HG03558 (cell line): ENCODE results near the gene NWD2.
"Not testable (repeated sequence)": the region's sequence is repeated elsewhere in the genome, so short reads cannot be mapped to it uniquely, and the experiment has no call there.

Source experiments
- ATAC-seq: cut with Tn5 transposase; IDR thresholded peaks from one replicate; pipeline ENCODE4 v1.9.1; 2021; ENCODE audit warnings: moderate number of reproducible peaks; ENCODE audit not compliant: unreplicated experiment; ENCODE audit errors: extremely low read depth

The NWD2 gene, protein sequence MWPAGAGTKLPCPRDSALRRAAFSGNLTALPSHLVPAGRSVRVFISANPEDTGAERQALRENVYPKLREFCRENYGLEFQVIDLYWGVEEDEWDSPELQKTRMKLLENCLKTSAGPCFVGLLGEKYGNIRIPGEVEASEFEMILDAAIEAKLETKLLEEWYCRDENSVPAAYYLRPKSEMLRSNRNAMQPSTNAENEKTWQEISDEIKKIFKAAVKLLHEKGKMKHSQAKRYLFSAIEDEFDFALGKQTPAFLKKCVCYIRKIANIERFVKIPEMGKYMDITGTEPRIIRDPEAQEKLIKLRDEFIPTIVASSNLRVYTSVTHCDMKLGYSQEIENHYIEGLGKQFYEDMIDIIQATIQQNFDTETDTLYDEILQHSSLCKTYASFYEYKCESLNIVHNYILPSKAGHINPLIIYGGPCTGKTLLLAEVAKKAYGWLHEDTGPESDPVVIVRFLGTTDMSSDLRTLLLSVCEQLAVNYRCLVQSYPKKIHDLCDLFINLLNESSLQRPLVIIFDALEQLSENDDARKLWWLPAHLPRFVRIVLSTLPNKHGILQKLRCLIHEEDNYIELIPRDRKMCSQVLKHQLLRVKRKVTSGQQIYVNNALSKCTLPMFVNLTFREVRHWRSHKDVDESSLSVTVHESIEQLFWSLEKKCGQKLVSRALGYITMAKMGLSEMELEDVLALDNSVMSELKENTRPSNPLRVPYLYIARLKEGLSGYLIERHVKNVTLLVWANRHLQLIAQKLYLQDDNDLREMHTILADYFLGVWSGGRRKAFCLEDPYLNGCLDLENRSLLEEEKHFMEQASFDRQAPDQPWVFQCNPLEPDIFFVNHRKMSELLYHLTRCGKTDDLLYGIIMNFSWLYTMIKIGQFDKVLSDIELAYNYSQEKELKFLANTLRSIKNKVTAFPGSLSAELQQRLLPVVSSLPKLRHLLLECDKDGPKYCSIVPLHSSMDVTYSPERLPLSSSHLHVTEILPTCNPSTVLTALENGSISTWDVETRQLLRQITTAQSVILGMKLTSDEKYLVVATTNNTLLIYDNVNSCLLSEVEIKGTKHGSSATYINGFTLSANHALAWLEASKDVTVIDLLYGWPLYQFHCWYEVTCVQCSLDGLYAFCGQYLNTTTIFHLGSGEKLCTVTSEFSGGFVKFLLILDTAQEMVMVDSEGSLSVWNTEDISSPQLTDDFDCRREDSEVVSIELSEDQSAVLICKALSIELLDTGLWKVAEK (N-terminal part only)

DNA sequence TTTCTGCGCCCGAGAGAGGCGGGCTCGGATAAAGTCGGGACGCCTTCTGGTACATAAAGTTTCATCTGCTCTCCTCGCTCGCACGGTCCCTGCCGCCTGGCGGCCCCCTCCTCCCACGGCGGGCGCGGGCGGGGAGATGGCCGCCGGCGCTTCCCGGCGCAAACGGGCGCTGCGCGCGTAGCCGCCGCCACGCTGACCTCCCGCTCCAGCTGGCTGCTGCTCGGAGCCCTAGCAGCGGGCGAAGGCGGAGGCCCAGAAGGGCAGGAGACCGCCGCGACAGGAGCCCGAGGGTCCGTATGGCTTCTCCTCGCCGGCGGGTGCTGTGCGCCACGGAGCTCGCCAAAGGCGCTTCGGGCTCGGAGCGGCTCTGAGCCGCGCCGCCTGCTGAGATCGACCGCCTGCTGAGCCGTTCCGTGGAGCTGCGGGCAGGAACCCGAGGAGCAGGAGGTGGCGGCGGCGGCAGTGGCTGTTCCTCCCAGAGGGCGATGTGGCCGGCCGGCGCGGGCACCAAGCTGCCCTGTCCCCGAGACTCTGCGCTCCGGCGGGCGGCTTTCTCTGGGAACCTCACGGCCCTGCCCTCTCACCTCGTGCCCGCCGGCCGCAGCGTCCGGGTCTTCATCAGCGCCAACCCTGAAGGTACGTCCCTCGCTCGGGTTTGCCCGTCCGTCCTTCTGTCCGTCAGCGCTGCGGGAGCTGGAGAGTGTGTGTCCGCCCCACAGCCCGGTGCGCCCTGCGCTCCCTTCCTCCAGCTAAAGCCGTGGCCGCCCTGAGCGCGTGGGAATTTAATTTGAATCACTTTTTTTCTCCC is at the start of gene NWD2:
NWD2 (plus strand) TSS at position 161 of the 808 bp plus-strand sequence; CDS start at position 486, 325 bp downstream.
- ATAC-seq: no peak

- no peak for ATAC-seq
These were observed 46.6 kb upstream of the NWD2 start for GRCh38 chr4:37197899-37198298.

DNA sequence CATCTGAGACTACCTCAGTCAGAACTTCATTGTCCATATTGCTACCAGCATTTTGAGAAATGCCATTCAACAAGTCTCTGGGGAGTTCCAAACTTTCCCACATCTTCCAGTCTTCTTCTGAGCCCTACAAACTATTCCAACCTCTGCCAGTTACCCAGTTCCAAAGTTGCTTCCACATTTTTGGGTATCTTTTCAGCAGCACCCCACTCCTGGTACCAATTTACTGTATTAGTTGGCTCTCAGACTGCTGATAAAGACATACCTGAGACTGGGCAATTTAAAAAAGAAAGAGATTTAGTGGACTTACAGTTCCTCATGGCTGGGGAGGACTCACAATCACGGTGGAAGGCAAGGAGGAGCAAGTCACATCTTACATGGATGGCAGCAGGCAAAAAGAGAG is 39.8 kb upstream of the NWD2 start:
- not testable (repeated sequence) for ATAC-seq

DNA sequence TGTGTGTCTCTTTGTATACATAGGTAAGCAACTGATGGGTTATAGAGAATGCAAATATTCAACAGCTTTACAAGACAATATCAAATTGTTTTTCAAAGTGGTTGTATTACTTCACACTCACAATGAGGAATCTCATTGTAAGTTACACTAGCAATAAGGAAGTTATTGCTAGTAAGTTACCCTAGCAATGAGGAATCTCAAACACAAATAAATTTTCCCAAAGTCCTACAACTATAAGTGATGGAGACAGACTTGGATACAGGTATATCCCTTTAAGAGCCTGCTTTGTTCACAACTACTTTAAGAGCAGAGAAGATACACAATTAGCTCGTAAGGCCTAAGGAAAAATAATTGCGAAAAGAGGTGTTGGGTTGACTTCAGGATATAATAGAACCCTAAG is 28.3 kb upstream of the NWD2 start:
- no peak for ATAC-seq

GRCh38 chr4:37219242-37219641 is 25.3 kb upstream of the NWD2 start:
- no peak for ATAC-seq

DNA sequence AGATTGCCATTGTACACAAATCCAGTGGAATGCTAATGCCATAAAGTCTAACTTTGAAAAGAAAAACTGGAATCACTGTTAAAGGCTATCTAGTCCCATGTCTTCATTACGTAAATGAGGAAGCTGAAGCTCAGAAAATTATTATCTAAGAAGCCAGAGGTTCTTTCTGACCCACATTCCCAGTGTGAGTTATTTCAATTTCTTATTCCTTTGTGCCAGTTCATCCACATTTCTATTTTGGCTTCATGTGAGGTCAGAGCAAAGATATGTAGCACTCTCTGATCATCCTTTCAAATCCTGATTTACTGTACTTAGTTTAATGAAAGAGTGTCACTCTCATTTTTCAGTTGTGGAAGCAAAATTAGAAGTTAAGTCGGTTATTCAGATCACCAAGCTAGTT is 24.6 kb upstream of the NWD2 start:
- no peak for ATAC-seq

DNA sequence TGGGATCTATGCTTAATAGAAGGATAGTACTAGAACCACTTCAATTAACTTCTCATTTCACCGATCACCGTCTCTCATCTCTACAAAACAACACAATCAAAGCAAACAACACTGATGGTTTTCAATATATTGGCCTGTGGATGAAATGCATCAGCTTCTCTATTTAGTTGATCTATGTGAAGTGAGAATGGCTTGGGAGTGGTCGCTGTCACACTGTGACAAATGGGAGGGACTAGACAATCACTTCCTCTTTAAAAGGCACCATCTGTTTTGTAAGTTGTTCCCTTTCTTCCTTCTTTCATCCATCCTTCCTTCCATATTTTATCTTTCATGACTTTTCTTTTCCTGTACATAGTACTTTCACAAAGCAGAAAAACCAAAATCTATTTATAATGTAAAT is 23.9 kb upstream of the NWD2 start:
- no peak for ATAC-seq

DNA sequence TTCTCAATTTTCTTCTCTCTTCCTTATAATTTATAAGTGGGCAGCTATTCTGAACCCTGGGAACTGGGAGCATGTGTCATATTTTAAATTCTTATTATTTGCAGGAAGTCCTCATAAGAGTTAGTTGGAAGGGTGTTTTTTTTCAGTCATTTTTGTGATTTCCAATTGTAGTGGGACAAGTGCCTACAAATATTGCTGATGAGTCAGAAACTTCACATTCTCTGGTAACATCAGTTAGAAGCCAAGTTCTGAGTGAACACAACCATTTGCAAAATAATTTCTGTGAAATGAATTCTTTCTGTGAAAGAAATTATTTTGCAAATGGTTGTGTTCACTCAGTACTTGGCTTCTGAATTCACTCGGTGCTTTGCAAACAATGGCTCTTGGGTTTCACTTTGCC is 20.8 kb upstream of the NWD2 start:
- ATAC-seq: no peak

GRCh38 chr4:37224854-37225253 is 19.7 kb upstream of the NWD2 start:
- ATAC-seq: no peak

DNA sequence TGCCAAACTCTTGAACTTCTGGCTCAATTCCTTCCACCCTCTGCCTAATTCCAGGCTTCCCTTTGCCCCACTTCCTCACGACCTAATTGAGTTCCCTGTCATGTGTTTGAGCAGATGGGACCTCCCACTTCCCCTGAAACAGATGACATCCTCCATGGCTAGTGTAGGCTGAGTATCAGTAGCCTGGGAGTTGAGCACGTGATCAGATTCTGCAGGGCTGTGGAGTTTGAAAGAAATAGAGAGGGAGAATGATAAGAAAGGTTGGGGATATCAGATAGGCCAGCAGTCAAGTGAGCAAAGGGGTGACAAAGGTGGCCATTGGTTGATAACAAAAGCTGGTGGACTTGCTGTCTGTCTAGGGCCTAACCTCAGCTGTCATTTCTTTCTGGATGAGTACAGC is 18.8 kb upstream of the NWD2 start:
- no peak for ATAC-seq

DNA sequence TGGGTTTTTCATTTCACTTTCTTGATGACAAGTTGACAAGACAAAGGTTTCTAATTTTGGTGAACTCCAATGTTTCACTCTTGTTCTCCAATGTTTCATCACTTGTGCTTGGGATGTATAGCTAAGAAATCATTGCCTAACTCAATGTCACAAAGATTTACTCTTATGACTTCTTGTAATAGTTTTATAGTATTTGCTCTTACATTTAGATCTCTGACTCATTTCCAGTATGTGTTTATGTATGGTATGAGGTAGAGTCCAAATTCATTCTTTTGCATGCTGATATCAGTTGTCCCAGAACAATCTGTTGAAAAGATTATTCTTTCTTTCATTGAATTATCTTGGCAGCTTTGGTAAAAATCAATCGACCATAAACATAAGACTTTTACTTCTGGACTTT is 12.2 kb upstream of the NWD2 start:
- no peak for ATAC-seq

DNA sequence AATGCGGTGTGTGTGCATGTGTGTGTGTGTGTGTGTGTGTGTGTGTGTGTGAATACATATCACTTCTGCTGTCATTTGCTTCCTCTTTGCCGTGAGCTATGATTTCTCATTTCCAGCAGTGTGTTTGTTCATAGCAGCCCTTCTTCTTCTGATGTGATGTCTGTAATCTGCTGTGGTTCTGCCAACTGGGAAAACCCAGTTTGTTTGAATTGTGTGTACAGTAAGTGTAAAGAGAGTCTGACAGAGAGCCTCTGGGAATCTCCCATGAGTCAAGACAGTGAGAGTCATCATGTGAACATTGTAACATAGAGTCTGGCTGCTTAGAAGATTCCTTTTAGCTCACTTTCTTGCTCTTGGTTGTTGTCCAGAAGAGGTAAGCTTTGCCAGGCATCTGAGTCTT is 8.4 kb upstream of the NWD2 start:
- no peak for ATAC-seq

- peak; percentile 73 for ATAC-seq
These were observed 2.9 kb upstream of the NWD2 start for GRCh38 chr4:37241647-37242046.

DNA sequence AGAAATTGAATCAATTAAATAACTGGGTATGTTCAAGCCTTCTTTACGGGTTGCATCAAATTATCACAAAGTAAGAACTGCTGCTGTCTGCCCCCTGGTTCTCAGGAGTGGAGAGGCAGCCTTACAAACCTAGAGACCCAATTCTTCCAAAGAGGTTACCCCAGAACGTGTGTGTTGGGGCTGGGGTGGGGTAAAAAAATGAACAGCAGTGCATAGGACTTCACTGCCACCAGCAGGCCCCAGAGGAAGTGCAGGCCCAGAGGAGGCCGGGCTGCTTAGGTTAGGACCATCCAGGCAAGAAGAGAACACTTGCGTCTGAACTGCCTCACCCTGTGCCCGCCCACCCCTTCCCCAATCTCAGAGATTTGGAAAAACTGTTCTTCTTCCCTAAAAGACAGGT is 1.5 kb upstream of the NWD2 start:
- ATAC-seq: no peak

DNA sequence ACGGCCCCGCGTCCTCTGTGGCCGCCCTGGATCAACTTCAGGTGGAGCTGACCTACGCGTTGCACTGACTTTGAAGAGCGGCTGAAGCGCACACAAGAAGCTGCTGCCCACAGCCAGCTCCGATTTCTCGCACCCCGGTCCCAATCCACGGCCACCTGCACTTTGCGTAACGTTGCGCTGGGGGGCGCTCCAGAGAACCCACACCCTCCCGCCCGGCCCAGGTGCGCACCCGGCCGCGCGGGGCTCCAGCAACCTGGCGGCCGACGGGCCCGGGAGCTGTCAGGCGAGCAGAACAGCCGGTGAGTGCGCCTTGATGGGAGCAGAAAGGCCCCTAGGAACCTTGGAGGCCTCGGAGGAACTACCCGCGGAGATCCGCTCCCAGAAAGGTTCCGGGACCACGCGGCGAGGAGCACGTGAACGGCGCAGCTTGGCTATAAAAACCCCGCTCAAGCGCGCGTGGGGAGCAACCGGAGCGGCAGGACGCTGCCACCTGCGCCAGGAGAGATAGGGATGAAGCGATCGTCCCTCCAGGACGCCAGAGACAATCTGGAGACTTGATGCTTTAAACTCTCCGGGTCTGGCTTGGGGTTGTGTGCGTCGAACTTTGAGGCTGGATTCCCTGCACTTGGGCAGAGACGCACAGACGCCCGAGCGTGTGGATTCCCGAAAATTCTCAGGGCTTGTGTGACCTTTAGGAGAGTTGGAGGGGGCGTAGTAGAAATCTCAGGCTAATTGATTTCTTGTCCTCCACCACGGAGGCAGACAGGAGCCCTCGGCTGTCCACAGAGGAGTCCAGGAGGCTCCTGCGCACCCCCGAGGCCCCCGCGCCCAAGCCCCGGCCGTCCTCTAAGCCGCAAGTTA is 591 bp upstream of the NWD2 start:
- no peak for ATAC-seq

DNA sequence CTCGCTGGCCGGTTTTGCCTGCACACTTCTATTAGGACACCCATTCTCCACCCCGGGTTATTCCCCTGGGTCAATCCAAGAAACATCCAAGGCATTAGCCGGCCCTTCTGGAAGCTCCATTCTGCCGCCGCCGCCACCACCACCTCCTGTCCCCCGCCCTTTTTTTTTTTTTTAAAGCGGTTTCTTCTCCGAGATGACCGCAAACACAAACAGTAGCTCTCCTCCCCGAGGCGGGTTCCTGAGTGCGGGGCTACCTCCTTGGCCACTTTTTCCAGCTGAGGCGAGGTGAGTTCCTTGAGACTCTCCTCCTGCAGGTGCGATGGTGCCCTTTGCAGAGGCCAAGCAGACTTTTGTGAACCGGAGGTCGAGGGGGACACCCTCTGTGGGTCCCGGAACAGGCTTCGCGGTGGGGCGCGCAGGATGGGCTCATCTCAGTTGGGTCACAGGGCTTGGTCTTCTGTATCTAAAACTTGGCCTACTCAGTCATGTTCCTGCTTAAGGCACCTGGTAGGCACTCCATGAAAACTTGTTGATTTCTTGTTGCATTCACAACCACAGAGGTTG is 930 bp downstream of the NWD2 start:
- no peak for ATAC-seq

- no peak for ATAC-seq
These were observed 2.3 kb downstream of the NWD2 start for GRCh38 chr4:37246891-37247290.

DNA sequence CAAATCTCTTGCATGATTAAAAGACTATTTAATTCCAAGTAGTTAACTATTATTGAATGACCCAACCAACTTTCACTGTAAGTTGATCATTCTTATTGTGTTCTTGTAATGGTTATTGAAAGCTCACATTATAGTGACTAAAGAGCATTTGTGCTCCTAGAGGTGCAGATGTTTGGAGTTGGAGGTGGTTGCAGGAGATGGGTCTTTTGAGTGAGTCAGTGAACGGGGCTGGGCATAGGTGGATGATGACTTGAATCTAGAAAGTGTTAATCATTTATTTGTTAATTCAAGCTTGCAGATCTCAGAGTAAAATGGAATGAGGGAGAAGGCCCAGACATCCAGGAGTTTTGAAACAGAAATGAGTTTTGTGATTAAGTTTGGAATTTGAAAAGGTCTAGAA is 13.7 kb downstream of the NWD2 start:
- no peak for ATAC-seq

DNA sequence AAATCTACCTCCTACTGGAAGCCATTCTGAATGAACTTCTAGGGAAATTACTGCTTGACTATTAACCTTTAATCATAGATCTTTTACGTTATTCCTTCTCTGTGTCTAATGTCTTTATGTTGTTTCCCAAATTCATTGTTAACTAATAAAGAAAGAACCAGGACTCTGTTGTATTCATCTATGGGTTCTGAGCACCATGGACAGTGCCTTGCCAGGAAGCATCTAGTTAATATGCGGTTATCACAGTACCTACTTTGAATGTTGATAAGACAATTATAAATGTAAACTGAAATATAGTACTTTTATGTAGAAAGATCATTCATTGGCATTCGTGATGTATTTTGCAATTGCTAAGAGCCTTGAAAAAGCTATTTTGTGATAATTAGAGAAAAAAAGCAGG is 23.8 kb downstream of the NWD2 start:
- ATAC-seq: no peak
